ENCODE measurements around the gene ZDHHC19. TPM values are rescaled to one million over a fixed set of nuclear protein-coding genes. Genes with fewer than 3 reads are reported as not detected.
"Not testable (repeated sequence)": the region's sequence is repeated elsewhere in the genome, so short reads cannot be mapped to it uniquely, and the experiment has no call there.

Gene ZDHHC19
- polyA plus RNA-seq, 1 donor (not counting 4 experiments of a cell fraction or from before 2014, with no cell fraction given), result not detected

- Histone ChIP-seq H3K9me1 (ENCODE audit: control insufficient read depth, extremely low read depth, insufficient read depth, low read length) (no peaks in the 10 kb centered on the region), H3K4me1 (ENCODE audit: control insufficient read depth, extremely low read depth, insufficient read depth, low read length) (no peaks in the 10 kb centered on the region), H3K9me3 (ENCODE audit: control insufficient read depth, low read depth, low read length) (no peaks in the 10 kb centered on the region), H3K4me2 (ENCODE audit: control insufficient read depth, extremely low read depth, insufficient read depth, low read depth, low read length) (no peak overlapping the region), H3K36me3 (ENCODE audit: control insufficient read depth in 2 of 2, extremely low read depth in 1 of 2, insufficient read depth in 2 of 2, low read length in 2 of 2) (no peaks in the 10 kb centered on the region), H3K4me3 (ENCODE audit: control insufficient read depth in 2 of 3, extremely low read depth in 1 of 3, insufficient read depth in 2 of 3, low read depth in 1 of 3, low read length in 3 of 3) (no peak overlapping the region), H3K9ac (ENCODE audit: control insufficient read depth, extremely low read depth, insufficient read depth, low read length) (no peak overlapping the region), H3K79me2 (ENCODE audit: control insufficient read depth, insufficient read depth, low read length) (no peaks in the 10 kb centered on the region), H3K27me3 (ENCODE audit: control insufficient read depth, extremely low read depth, insufficient read depth, low read length) (no peaks in the 10 kb centered on the region), H3K27ac (ENCODE audit: control insufficient read depth, insufficient read depth, low read length) (no peak overlapping the region), H2AFZ (ENCODE audit: control insufficient read depth, low read length) (no peak overlapping the region), H4K20me1 (ENCODE audit: control insufficient read depth, extremely low read depth, insufficient read depth, low read length) (no peaks in the 10 kb centered on the region)
- TF ChIP-seq CTCF (optimal IDR thresholded peaks at IDR 0.05 in 1 of 3, IDR thresholded peaks at IDR 0.05 in 1 of 3, conservative IDR thresholded peaks at IDR 0.05 in 1 of 3; ENCODE audit: extremely low read depth in 1 of 3, insufficient read depth in 2 of 3, low read length in 3 of 3) (no peak), EZH2 (IDR thresholded peaks at IDR 0.05; ENCODE audit: low read length) (no peak)
- DNase-seq (ENCODE audit: low read depth, low spot score), result no peak
- no peak for FAIRE-seq
- dilution Hi-C loops (cut with MboI; ENCODE audit: extremely low pct_ligation_motif_present, low sequenced_read_pairs), result no loop called here
Observed at GRCh38 chr3:196166741-196167140, 44.5 kb downstream of the ZDHHC19 start.

DNA sequence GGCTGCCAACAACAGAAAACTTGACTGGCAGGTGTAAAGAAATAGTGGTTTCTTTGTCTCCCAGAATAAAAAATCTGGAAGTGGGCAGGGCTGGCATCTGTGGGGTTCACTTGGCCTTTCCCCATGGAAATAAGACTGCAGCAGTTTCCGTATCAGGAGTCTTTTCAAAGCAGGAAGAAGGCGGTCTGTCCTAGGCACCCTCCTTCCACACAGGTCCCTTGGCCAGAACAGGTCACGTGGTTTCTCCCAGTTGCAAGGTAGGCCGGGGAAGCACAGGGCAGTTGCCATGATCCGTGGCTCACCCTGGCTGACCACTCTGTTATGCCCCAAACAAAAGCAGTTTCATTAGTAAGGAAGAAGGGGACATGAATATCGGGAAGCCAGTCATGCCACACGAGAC is 45.4 kb downstream of the ZDHHC19 start:
- DNase-seq (ENCODE audit: low read depth, low spot score), result no peak
- H2AFZ ChIP-seq (ENCODE audit: control insufficient read depth, low read length), result no peak overlapping the region

DNA sequence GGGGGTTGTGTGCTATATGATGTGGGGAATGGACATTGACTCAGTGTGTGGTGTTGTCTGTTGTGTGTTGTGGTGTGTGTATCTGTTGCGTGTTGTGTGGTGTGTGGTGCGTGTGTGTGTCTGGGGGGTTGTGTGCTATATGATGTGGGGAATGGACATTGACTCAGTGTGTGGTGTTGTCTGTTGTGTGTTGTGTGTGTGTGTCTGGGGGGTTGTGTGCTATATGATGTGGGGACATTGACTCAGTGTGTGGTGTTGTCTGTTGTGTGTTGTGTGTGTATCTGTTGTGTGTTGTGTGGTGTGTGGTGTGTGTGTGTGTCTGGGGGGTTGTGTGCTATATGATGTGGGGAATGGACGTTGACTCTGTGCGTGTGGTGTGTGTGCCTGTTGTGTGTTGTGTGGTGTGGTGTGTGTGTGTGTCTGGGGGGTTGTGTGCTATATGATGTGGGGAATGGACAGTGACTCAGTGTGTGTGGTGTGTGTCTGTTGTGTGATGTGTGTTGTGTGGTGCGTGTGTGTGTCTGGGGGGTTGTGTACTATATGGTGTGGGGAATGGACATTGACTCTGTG is 46.1 kb downstream of the ZDHHC19 start:
- H3K4me3 ChIP-seq (ENCODE audit: control insufficient read depth in 2 of 3, extremely low read depth in 1 of 3, insufficient read depth in 2 of 3, low read depth in 1 of 3, low read length in 3 of 3); FAIRE-seq; DNase-seq (ENCODE audit: low read depth, low spot score); H2AFZ ChIP-seq (ENCODE audit: control insufficient read depth, low read length); H3K9me3 ChIP-seq (ENCODE audit: control insufficient read depth, low read depth, low read length); H3K27ac ChIP-seq (ENCODE audit: control insufficient read depth, insufficient read depth, low read length); H3K4me2 ChIP-seq (ENCODE audit: control insufficient read depth, extremely low read depth, insufficient read depth, low read depth, low read length); H3K79me2 ChIP-seq (ENCODE audit: control insufficient read depth, insufficient read depth, low read length); H3K27me3 ChIP-seq (ENCODE audit: control insufficient read depth, extremely low read depth, insufficient read depth, low read length); dilution Hi-C loops (cut with MboI; ENCODE audit: extremely low pct_ligation_motif_present, low sequenced_read_pairs); H3K9ac ChIP-seq (ENCODE audit: control insufficient read depth, extremely low read depth, insufficient read depth, low read length); H3K4me1 ChIP-seq (ENCODE audit: control insufficient read depth, extremely low read depth, insufficient read depth, low read length); H3K9me1 ChIP-seq (ENCODE audit: control insufficient read depth, extremely low read depth, insufficient read depth, low read length); H4K20me1 ChIP-seq (ENCODE audit: control insufficient read depth, extremely low read depth, insufficient read depth, low read length); H3K36me3 ChIP-seq (ENCODE audit: control insufficient read depth in 2 of 2, extremely low read depth in 1 of 2, insufficient read depth in 2 of 2, low read length in 2 of 2): not testable (repeated sequence)

More for the DNA sequence above, 45.4 kb downstream of the ZDHHC19 start:
- dilution Hi-C loops (cut with MboI; ENCODE audit: extremely low pct_ligation_motif_present, low sequenced_read_pairs), result no loop called here
- no peaks in the 10 kb centered on the region for H4K20me1 ChIP-seq (ENCODE audit: control insufficient read depth, extremely low read depth, insufficient read depth, low read length)
- no peak for TF ChIP-seq CTCF (optimal IDR thresholded peaks at IDR 0.05 in 1 of 3, IDR thresholded peaks at IDR 0.05 in 1 of 3, conservative IDR thresholded peaks at IDR 0.05 in 1 of 3; ENCODE audit: extremely low read depth in 1 of 3, insufficient read depth in 2 of 3, low read length in 3 of 3)
- no peak for TF ChIP-seq EZH2 (IDR thresholded peaks at IDR 0.05; ENCODE audit: low read length)
- no peaks in the 10 kb centered on the region for H3K79me2 ChIP-seq (ENCODE audit: control insufficient read depth, insufficient read depth, low read length)
- no peaks in the 10 kb centered on the region for H3K9me1 ChIP-seq (ENCODE audit: control insufficient read depth, extremely low read depth, insufficient read depth, low read length)
- no peaks in the 10 kb centered on the region for H3K4me1 ChIP-seq (ENCODE audit: control insufficient read depth, extremely low read depth, insufficient read depth, low read length)
- no peak overlapping the region for H3K4me3 ChIP-seq (ENCODE audit: control insufficient read depth in 2 of 3, extremely low read depth in 1 of 3, insufficient read depth in 2 of 3, low read depth in 1 of 3, low read length in 3 of 3)
- no peak overlapping the region for H3K27ac ChIP-seq (ENCODE audit: control insufficient read depth, insufficient read depth, low read length)
- H3K9me3 ChIP-seq (ENCODE audit: control insufficient read depth, low read depth, low read length), result no peaks in the 10 kb centered on the region
- no peaks in the 10 kb centered on the region for H3K36me3 ChIP-seq (ENCODE audit: control insufficient read depth in 2 of 2, extremely low read depth in 1 of 2, insufficient read depth in 2 of 2, low read length in 2 of 2)
- no peak overlapping the region for H3K4me2 ChIP-seq (ENCODE audit: control insufficient read depth, extremely low read depth, insufficient read depth, low read depth, low read length)
- no peak overlapping the region for H3K9ac ChIP-seq (ENCODE audit: control insufficient read depth, extremely low read depth, insufficient read depth, low read length)
- no peak for FAIRE-seq
- H3K27me3 ChIP-seq (ENCODE audit: control insufficient read depth, extremely low read depth, insufficient read depth, low read length), result no peaks in the 10 kb centered on the region

All from keratinocyte (primary cell).